ENCODE data around the gene AKT2.

AKT2 gene

DNA sequence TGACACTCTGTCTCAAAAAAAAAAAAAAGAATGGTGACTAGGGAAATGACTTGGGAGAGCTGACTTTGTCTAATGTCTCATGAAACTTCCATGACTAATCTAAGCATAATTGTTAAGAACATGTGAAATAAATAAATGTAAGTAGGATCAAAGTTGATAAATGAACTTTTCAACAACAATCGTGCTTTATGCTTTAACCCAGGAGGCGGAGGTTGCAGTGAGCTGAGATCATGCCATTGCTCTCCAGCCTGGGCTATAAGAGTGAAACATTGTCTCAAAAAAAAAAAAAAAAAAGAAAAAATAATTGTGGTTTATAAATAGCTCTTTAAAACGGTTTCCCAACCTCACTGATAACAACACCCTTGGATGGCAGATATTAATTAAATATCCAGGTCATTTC is 12.9 kb upstream of the AKT2 start:
- no peak for DNase-seq

DNA sequence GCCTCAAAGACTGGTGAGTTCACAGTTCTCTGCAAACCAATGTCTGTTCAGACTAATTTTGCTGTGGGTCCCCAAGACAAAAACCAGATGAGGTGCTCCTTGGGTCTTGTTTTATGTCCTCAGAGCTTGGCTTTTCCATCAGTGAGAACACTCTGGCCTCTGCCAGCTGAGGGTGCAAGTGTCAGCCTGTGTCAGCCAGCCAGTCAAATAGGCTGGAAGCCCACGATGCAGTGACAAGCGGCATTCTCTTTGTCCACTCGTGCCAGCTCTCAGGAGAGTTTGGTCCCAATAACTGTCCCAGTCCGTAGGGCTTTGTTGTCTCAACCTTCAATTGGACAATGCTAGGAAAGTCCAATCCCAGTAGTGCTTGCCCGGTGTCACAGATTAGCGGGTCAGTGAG is 9.4 kb upstream of the AKT2 start:
- no peak for DNase-seq

DNA sequence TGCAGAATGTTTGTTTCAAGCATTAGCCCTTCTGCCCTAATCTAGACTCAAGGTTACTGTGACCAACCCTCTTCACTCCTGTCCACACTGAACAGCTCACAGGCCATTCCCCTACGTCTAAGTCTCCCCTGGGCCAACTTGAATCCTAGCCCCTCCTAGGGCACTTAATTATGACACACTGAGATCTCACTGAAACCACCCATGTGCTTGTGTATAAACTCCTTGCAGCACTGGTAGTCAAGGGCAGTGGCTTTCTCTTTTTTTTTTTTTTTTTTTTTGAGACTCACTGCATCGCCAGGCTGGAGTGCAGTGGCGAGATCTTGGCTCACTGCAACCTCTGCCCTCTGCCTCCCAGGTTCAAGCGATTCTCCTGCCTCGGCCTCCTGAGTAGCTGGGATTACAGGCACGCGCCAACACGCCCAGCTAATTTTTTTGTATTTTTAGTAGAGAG is 1.9 kb upstream of the AKT2 start:
- no peak for DNase-seq

DNA sequence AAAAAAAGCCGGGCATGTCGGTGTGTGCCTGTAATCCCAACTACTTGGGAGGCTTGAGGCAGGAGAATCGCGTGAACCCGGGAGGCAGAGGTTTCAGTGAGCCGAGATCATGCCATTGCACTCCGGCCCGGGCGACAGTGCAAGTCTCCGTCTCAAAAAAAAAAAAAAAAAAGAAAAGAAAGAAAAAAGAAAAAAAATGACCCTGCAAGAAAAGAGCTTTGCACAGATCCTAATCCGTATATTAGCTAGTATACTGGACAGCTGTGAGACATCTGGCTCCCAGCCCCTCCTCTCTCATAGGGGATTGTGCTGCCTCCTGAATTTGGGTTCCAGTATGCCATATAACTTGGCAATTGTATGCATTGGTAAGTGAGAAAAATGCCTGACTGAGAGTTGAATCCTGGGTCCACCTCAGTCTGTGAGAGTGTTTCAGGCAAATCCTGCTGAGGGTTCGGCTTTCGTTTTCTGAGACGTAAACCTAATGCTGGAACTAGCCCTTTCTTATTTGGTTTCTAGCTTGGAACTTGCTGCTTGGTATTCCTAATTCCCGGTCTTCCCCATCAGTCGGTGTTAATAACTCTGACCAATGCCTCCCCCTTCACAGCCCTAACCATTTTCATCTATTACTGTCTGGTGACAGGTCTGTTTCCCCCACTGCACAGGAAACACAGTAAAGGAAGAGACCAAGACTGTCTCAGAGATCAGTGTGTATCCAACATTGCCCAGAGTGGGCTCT is 1.3 kb upstream of the AKT2 start:
- no peak for DNase-seq

DNA sequence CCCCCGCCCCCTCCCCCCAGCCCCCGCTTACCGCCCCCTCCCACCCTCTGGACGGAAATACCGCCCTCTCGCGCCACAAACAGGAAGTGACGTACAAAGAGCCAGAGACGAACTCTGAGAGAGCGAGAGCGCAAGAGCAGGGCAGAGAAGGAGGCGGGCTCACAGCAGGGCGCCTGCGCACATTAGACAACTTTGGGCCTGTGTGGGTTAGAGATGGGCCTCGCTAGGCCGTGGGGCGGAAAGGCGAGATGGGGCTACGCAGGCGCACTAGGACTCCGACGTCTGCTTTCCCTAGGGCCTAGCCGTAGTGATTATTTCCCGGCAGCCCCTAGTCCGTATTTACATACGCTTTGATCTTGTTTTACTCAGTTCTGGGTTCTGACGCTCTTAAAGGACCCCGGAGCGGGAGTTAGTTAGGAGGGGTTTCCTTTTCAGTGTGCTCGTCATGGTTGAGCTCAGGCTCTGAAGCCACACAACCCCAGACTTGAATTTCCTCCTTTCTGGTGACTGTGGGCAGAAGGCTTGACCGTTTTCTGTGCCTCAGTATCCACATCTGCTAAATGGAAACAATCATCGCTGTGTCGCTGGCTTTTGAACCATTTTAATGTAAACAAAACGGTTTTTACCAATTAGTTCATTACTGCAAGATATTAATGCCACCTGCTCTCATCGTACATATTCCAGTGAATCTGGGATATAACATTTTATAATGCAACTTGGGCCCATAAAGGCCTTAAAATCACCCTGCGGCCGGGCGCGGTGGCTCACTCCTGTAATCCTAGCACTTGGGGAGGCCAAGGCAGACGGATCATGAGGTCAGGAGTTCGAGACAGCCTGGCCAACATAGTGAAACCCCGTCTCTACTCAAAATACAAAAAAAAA is 449 bp upstream of the AKT2 start:
- peak; percentile 98 to 99 (median 99) for DNase-seq

DNA sequence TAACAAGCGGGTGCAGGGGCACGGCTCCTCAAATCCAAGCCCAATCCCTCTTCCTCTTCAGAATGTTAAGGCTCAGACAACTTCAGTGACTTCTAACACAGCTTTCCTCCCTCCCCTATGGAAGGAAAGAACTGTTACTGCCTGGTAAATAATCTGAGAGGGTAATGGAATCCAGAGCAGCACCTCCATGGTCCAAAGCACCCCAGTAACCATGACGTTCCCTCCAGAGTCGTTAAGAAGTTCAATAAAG is 969 bp downstream of the AKT2 start:
- DNase-seq, result no peak

DNA sequence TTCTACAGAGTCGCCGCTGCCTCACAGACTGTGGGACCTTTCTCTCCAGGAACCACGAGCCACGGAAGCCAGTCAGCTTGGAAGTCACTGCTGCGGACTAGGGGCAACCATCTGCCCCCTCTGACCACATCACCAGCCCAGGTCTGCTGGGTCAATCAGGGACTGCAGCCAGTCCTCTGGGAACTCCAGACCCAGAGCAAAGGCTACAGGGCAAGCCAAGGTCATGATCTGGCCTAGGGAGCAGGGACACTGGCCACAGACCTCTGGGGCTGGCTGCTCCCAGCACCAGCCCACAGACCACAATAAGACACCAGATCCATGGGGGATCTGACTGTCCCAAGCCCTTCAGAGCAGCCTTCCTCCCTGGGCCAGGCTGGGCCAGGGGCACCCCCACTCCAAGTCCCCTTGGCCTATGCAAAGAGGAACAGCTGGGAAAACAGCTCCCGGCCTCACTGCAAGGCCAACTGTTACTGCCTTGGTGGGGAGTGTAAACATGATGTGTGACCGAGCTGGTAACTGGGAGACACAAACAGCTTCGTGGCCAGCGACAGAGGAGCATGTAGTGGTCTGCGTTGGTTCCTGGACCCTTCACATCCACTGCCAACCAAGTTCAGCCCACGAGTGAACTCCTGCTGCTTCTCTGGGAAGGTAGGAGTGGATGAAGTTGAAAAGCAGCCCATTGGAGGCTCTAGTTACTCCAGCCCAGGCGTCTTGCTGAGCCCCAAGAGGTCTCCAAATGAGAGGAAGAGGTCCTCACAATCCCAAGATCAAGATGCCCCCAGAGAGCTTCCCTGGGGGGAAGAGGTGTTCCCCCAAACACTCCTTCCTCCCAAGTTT is 1.5 kb downstream of the AKT2 start:
- DNase-seq, result no peak

DNA sequence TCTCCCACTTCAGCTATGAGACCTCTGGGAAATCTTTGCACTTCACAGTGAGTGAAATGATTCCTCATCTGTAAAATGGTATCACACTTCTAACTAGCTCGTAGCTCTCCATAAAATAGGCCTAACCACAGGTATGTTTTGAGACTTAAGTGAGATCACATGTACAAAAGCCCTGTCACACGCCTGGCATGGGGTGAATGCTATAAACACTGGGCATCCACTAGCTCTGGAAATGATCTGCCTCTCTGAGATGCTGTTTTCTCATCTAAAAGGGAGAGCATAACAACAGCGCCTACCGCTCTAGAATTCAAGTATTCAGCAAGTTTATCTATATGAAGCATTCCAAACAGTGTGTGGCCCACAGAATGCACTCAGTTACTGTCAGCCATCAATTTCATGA is 2.2 kb downstream of the AKT2 start:
- no peak for DNase-seq

DNA sequence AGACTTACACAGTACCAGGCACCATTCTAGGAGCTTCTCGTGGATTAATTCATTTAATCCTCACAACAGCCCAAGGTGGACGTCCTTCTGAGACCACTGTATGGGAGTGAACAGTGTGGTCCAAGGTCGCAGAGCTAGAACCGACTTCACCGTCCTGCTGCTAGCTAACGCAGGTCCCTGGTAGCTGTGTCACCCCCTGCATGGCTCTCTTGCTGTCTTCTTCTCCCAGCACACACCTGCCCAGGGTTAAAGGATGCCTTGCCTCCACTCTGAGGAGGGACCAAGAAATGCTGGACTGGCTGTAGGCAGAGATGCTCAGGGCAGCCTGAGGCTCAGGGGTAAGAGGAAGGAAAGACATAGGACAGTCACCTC is 3.0 kb downstream of the AKT2 start:
- DNase-seq, result no peak

GRCh38 chr19:40281381-40282208 is 3.5 kb downstream of the AKT2 start:
- no peak for DNase-seq

GRCh38 chr19:40280608-40281221 is 4.4 kb downstream of the AKT2 start:
- DNase-seq, result no peak

GRCh38 chr19:40279761-40280607 is 5.2 kb downstream of the AKT2 start:
- no peak for DNase-seq

GRCh38 chr19:40279120-40279551 is 6.0 kb downstream of the AKT2 start:
- DNase-seq, result no peak

- DNase-seq, result no peak
These were observed 6.6 kb downstream of the AKT2 start for GRCh38 chr19:40278361-40279035.

DNA sequence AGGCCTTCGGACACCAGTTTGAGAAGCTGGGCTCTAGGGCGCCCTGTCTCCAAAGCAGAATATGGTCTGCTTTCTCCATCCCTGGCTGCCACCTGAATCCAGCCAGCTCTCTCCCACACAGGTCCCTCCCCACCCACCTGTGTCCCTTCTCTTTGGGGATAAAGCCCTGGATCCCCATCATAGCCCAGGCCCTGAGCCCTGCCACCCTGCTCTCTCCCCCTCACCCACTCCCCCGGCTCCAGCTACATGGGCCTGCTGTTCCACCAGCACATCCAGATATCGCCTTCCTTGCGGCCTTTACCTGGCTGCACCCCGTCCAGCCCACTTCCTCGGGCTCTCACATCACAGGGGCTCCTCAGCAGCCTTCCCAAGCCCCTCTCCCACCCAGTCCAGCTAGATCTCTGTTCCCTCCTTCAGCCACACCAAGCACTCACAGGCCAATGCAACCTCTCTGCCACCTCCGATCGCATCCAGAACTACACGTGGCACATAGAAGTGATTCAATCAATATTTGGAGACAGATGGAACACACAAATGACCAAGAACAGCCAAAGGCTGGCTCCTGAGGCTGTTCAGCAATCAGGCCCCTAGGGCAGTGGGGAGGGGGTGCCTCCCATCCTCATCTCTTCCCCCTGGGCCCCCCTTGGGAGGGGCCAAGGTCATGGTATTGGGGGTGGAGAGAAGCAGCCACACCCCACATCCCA is 7.6 kb downstream of the AKT2 start:
- no peak for DNase-seq

DNA sequence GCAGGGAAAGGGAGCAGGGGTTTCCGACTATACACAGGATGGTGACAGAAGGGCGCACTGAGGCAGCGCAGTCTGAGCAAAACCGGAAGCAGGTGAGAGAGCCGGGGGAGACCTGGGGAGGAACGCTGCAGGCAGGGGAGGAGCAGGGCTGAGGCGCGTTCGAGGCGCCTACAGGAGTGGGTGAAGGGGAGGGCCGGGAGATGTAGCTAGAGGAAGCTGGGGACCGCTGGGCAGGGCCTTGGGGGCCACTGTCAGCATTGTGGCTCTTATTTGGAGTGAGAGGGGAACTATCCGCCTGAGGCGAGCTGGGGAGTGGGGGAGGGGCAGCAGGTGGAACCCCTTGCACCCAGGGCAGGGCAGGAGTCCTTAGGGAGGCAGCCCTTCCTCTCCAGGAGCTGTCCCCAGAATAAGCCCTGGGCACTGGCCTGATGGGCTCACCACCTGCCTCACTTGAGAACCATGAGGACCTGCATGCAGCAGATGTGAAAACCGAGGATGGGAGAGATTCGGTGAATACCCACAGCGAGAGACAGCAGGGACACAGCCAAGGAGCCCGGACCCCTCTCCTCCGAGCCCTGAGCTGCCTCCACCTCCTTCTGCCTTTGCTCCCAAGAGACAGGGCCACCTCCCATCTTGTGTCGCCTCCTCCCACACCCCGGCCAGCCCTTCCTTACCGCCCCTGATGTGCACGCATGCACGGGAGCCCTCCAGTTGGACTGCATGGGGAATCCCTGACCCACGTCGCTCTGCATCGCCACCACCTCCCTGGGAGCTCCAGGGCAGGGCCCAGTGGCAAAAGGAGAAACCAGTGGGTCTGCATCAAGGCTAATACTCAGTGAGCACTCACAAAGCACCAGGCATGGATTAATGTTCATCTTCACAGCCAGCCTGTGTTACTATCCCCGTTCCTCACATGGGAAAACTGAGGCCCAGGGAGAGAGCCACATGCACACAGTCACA is 10.3 kb downstream of the AKT2 start:
- peak in 2 of 3 experiments; percentile 10 to 13 for DNase-seq

GRCh38 chr19:40273469-40274360 is 11.4 kb downstream of the AKT2 start:
- no peak for DNase-seq

DNA sequence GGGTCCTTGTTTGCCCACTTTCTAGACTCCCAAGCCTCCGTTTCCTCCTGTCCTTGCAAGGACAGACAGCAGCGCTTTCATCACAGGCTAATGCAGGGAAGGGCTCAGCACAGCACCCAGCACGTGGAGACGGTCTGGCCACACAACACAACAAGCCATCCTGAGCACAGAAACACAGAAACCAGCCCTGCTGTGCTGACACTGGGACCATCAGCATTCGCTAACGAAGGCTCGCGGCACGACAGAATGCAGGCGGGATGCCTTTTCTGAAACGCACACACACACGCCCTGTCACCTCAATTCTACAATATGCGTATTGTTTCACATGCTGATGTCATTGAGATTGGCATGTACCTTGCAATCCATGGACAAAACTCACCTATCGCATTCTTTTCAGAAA is 12.9 kb downstream of the AKT2 start:
- DNase-seq, result no peak
